UCSD-AML1 (cell line): Measurements from ENCODE around the gene EIF1AD.
"Not testable (repeated sequence)": the region's sequence is repeated elsewhere in the genome, so short reads cannot be mapped to it uniquely, and the experiment has no call there.

Experiments
- DNase-seq: peaks from one replicate; lab custom pipeline; 2025; ENCODE audit not compliant: unreplicated experiment; lab: John Stamatoyannopoulos, UW

The EIF1AD gene

DNA sequence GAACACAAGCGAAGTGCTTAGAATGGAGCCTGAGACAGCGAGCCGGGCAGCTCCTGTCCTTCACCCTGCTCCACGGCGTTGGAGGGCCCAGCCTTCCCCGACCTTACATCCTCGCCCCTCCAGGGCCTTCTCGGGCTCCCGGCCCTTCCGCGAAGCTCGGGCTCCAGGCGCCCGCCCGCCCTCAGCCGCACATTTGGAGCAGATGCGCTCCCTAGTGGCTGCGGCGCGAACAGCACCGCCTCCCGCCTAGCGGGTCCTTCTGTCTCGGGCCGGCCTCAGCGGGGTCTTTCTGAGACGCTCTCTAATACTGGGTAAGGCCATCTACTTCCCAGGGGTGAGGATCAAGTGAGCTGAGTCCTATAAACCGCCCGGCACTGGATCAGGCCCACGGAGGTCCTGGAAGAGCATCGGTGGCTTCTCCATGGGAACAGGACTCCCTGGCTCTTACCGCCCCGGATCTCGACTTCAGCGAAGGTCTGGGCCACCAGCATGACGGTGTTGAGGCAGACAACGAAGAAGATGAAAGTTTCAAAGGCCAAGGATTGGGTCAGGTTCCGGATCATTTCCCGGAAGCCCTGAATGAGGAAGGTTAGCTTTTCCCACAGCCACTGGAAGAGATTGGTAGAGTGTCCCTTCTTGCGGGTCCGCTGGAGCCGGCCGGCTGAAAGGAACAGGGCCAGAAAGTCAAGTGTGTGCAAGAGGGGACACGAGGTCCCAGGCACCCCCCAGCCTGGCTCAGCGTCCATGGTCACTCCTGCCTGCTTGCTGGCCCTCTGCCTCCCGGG is 20.6 kb upstream of the EIF1AD start:
- peak; percentile 79 for DNase-seq

DNA sequence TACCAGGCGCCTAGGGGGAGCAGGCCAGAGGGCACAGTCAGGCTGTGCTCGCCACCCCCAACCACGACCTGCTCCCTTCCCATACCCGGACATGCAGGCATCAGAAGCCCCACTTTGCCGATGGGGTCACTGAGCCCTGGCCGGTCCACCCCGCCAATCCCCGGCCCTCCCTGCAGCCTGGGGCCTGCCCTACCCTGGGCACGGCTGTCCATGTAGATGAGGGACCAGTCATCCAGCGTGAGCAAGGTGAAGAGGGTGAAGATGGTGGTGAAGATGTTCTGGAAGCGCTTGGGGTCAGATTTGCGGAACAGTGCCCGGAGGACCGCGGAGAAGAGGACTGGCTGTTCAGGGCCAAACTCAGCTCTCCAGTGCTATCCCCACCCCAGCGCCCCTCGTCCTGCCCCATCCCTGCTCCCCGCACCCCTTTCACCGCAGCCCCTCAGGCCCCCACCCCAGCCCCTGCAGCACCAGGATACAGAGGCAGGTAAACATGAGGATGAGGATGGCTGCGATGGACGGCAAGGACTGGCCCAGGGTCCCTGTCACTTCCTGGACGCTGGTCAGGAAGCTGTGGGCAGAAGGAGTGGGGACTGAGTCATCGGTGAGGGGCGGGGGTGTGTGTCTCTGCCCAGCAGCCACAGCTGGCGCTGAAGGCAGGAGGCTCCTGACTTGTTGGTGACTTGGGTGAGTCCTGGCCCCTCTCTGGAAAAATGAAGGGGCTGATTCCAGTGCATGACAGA is 18.8 kb upstream of the EIF1AD start:
- DNase-seq, result peak; percentile 81

DNA sequence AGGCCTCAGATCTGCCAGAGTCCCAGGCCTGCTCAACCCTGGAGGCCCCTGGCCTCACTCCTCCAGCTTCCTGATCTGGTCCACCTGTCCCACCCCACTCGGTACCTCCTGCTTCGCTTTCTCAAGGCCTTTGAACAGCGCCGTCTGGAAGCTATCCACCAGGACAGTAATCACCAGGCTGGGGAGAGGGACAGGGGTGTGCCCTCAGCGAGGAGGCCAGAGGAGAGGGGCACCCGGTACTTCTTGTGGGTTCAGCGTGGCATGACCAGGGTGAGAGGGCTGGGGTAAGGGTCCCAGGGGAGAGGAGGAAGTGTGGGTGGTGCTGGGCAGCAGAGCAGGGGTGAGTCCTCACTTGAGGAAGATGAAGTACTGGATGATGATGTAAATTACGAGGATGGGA is 18.3 kb upstream of the EIF1AD start:
- no peak for DNase-seq

DNA sequence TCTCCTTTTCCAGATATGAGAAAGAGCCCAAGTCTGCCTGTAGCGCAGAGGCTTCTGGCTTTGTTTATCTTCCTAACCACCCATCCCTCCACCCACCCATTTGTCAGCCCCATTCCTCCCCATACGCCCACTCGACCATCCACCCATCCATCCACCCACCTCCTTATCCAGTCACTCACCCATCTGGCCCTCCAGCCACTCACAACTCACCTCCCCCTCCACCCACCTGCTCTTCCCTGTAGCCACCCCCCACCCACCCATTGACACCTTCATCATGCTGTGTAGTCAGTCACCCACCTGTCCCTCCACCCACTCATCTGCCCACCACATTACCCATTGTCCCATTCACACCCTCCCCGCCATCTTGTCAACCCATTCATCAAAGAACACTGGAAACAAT is 15.4 kb upstream of the EIF1AD start:
- no peak for DNase-seq

DNA sequence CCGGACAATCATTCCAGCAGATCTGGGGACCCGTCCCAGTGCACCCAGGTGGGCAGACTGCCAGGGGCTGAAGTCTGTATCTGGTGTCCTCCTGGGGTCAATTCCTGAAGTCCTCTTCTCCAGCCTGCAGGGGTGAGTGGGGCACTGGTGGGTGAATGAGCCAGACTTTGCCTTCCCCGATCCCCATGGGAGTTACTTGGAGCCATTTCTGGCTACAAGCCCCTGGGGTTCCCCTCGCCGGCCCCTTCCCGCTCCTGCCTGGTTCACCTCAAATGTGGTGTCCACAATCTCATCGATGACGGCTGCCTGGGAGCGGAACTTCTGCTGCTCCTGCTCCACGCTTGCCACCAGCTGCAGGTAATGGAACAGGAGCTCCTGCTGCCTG is 14.8 kb upstream of the EIF1AD start:
- no peak for DNase-seq

- no peak for DNase-seq
These were observed 14.2 kb upstream of the EIF1AD start for GRCh38 chr11:66015936-66016792.

DNA sequence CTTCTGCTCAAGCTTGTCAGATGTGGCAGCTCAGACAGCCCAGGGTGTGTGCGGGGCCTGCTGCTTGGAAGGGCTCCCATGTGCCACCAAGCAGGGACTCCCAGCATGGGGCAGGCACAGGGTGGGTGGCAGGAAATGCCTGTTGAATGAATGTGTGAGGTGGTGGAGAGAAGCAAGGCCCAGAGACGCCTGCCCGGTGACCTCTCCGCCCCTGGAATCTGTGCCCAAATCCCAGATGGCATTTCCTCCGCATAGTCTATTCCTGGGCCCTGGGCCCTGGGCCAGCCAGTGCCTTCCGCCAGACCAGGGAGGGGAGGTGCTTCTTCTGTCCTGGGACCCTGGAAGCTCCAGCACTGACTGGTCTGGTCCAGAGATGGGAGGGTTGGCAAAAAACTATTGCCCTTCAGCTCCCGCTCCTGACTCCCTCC is 13.5 kb upstream of the EIF1AD start:
- DNase-seq, result no peak

DNA sequence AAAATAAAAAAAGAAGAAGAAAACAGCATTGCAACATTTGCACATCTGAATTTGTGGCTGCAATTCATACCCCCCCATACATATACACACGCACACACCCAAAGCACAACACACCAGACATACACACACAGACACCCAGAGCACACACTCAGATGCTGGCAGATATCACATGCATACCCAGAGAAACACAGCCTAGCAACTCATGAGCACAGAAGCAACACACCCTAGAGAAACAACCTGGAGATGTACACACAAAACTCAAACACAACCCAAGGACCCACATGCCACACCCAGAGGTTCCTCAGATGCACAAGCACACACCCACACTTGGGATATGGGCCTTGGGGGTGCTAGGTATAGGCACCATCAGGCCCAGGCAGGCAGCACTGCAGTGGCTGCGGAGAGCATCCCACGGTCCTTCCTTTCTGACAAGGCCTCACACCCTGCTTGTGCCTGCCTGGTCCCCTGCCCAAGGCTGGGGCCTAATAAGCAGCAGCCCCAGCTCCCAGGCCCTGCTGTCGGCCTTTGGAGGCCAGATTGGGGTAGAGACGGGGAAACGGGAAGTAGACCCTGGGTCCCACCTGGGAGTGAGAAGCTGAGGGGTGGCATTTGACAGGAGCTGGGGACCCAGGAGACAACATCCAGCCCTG is 13.0 kb upstream of the EIF1AD start:
- no peak for DNase-seq

GRCh38 chr11:66013762-66014100 is 11.8 kb upstream of the EIF1AD start:
- no peak for DNase-seq

DNA sequence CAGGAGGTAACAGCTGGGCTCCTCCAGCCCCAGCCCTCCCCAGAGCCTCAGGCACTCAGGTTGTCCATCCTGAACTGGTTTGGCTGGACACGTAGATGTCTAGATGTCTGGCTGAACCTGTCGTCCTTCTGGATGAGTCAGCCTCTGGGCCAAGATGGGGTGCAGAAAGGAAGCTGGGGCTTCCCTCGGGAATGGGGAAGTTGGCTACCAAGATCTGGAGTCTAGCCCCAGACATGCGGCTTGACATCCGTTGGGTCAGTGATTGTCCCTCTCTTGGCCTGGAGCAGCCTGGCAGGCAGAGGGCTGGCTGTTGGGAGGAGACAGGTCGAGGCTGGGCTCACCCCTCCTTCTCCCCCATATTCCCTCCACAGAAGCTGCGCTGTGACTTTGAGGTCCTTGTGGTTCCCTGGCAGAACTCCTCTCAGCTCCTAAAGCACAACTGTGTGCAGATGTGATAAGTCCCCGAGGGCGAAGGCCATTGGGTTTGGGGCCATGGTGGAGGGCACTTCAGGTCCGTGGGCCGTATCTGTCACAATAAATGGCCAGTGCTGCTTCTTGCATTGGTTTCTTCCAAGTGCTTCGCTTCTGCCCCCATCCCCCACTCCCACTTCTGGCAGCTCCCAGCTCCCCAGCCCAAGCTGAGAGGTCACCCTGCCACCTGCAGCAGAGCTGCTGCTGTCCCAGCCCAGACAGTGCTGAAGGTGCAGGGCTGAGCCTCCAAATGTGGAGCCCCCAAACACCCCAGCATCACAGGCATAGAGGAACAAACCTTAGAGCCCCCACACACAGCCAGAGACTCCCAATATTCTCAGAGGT is 11.2 kb upstream of the EIF1AD start:
- peak; percentile 46 for DNase-seq

GRCh38 chr11:66012371-66012945 is 10.5 kb upstream of the EIF1AD start:
- DNase-seq, result no peak

GRCh38 chr11:66011785-66012303 is 9.9 kb upstream of the EIF1AD start, which contains the start of gene CST6:
TSS of gene CST6 (plus strand) at chr11:66012008. CDS start at chr11:66012045, 37 bp downstream.
- DNase-seq, result no peak

DNA sequence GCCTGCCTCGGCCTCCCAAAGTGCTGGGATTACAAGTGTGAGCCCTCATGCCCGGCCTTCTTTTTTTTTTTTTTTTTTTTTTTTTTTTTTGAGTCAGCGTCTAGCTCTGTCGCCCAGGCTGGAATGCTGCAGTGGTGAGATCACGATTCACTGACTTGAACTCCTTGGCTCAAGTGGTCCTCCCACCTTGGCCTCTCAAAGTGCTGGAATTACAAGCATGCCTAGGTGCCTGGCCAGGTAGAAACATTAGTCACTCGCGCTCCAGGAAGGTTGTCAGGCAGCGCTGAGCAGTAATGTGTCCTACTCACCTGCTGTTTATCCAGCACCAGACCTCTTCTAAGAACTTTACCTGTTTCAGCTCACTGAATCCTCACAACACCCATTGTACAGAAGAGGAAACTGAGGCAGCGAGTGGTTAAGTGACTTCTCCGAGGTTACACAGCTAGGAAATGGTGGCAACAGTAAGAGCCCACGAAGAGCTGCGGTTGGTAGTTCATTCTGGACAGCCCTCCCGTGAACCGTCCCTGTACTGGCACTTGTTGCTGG is 9.4 kb upstream of the EIF1AD start:
- DNase-seq, result no peak

GRCh38 chr11:66010036-66010435 is 8.1 kb upstream of the EIF1AD start:
- DNase-seq, result not testable (repeated sequence)

DNA sequence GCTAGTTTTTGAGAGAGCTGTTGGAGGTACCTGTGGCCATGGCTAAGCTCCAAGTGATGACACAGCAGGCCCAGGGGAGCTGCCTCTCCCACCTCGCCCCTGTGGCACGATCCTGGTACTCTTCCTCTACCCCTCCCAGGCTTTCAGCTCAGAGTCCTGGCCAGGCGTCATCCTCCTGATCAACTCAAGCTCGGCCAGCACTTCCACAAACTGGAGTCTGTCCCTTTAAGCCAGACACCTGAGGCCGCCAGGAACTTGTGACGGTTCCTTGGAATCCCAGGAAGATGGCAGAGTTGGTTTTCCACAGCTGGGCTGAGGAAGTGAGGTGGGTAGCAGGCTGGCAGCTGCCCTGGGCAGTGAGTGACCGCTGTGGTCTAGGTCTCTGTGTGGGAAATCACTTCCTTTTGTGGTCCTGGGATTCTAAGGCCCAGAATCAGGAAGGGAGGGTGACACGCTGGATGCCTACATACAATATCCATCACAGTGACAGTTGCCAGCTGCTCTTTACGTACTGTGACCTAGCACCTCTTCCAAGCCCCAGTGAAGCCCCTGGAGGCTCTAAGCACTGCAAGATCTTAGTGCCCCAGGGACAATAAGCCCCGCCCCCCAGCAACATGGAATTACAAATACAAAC is 6.6 kb upstream of the EIF1AD start:
- peak; percentile 40 for DNase-seq

- no peak for DNase-seq
These were observed 6.1 kb upstream of the EIF1AD start for GRCh38 chr11:66008095-66008467.

DNA sequence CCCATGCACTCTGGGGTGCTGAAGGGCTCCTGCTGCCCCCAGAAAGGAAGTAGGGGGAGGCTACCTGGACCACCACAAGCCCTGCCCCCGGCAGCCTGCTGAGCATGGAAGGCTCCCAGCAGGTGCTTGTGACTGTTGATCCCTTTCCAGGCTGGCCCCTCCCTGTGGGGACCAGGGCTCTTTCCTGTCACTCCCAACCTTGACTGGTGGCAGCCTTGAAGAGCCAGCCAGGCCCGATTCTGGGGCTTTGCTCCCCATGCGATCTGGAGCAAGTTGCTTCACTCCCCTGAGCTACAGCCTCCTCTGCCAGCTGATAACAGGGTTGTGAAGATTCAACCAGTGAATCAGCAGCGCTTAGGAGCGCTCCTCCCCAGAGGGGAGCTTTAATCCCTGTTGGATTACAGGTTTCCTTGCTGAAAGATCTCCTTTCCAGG is 5.3 kb upstream of the EIF1AD start:
- DNase-seq, result no peak

DNA sequence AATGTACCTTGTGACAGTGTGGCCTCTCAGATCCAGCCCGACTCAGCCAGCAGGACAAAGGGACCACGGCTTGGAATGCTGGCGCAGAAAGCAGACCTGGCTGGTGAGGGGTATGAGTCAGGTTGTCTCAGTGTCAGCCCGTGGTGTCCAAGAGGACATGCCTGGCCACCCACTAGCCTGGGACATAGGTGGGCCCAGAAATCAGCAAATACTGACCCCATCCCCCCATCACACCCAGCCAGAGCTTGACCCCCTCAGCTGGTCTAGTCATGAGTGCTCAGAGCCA is 4.9 kb upstream of the EIF1AD start:
- DNase-seq, result no peak
